ENCODE data around the gene CTSL.

Gene CTSL

DNA sequence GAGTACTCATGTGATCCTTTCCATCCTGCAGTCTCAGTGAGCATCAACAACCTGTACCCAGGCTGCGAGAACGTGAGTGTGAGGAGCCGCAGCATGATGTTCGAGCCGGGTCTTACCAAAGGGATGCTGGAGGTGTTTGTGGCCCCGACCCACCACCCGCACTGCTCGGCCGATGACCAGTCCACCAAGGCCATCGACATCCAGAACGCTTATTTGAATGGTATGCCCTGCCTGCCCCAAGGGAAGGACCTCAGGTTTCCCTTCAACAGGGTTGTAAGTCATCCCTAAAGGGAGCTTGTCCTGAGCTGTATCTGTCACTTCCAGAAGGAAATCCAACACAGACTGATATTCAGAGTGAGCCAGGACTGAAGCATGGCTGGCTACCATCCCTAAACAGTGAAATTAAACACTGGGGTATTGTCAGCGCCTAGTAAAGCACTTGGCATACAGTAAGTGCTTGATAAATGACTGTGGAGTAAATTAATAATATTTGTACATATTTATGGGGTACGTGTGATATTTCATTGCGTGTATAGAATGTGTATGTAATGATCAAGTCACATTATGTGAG lies 39.3 kb upstream of the CTSL start:
- Histone ChIP-seq H3K4me1 (ENCODE audit: insufficient read depth, low read length) (peaks cover 7% of the 10 kb centered on the region; the same call in 1 of the 2 replicates), H3K9ac (ENCODE audit: low read depth, low read length) (no peak overlapping the region), H3K36me3 (ENCODE audit: insufficient read depth, low read length) (peaks cover 5% of the 10 kb centered on the region; the same call in 1 of the 2 replicates), H3K9me3 (ENCODE audit: control insufficient read depth, insufficient read depth, low read length) (no peaks in the 10 kb centered on the region)

DNA sequence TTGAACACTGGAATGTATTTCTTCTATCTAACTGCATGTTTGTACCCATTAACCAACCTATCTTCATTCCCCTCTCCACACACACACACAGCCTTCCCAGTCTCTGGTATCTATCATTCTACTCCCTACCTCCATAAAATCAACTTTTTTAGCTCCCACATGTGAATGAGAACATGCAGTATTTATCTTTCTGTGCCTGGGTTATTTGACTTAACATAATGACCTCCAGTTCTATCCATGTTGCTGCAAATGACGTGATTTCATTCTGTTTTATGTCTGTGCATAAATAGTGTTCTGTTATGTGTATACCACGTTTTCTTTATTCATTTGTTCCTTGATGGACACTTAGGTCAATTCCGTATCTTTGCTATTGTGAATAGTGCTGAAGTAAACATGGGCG lies 38.7 kb upstream of the CTSL start:
- Histone ChIP-seq H3K9ac (ENCODE audit: low read depth, low read length) (no peak overlapping the region), H3K9me3 (ENCODE audit: control insufficient read depth, insufficient read depth, low read length) (no peaks in the 10 kb centered on the region), H3K4me1 (ENCODE audit: insufficient read depth, low read length) (peaks cover 7% of the 10 kb centered on the region; the same call in 1 of the 2 replicates), H3K36me3 (ENCODE audit: insufficient read depth, low read length) (no peaks in the 10 kb centered on the region)

DNA sequence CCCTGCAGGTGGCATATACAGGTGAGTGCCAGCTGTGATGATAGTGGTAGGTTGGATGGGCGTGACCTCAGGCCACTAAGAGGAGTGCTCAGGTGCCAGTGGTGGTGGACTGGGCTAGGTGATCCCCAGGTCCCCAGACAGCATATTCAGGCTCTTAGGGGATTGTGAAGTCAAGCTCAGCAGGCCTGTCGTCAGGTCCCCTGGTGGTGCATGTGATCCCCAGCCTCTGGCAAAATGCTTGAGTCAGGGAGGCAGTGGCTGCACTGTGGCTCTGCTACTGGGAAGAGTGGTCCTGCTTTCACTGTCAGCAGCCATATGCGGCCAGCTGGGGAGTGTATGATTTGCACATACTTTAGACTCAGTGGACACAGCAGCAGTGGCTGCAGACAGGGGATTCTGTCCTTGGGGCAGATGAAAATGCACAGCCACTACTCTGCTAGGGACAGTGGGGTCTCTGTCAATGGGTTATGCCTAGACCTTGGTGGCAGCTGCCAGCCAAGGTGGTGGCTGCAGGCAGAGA lies 31.6 kb upstream of the CTSL start:
- no peaks in the 10 kb centered on the region for H3K9me3 ChIP-seq (ENCODE audit: control insufficient read depth, insufficient read depth, low read length)

GRCh38 chr9:87695523-87695922 lies 30.4 kb upstream of the CTSL start:
- no peak overlapping the region for H3K9ac ChIP-seq (ENCODE audit: low read depth, low read length)
- H3K9me3 ChIP-seq (ENCODE audit: control insufficient read depth, insufficient read depth, low read length): no peaks in the 10 kb centered on the region
- H3K4me1 ChIP-seq (ENCODE audit: insufficient read depth, low read length): no peaks in the 10 kb centered on the region
- peaks cover 7% of the 10 kb centered on the region for H3K36me3 ChIP-seq (ENCODE audit: insufficient read depth, low read length)

More for the DNA sequence above, 31.6 kb upstream of the CTSL start:
- Histone ChIP-seq H3K9ac (ENCODE audit: low read depth, low read length) (no peak overlapping the region), H3K36me3 (ENCODE audit: insufficient read depth, low read length) (peaks cover 7% of the 10 kb centered on the region; the same call in 1 of the 2 replicates), H3K4me1 (ENCODE audit: insufficient read depth, low read length) (no peaks in the 10 kb centered on the region)

GRCh38 chr9:87696641-87697040 lies 29.3 kb upstream of the CTSL start:
- H3K36me3 ChIP-seq (ENCODE audit: insufficient read depth, low read length): peaks cover 7% of the 10 kb centered on the region
- H3K9ac ChIP-seq (ENCODE audit: low read depth, low read length): no peak overlapping the region
- H3K4me1 ChIP-seq (ENCODE audit: insufficient read depth, low read length): peaks cover under 1% of the 10 kb centered on the region
- no peaks in the 10 kb centered on the region for H3K9me3 ChIP-seq (ENCODE audit: control insufficient read depth, insufficient read depth, low read length)

- peaks cover 6% of the 10 kb centered on the region for H3K4me1 ChIP-seq (ENCODE audit: insufficient read depth, low read length)
- no peaks in the 10 kb centered on the region for H3K9me3 ChIP-seq (ENCODE audit: control insufficient read depth, insufficient read depth, low read length)
- peaks cover 7% of the 10 kb centered on the region for H3K36me3 ChIP-seq (ENCODE audit: insufficient read depth, low read length)
- no peak overlapping the region for H3K9ac ChIP-seq (ENCODE audit: low read depth, low read length)
Measured at GRCh38 chr9:87698069-87698809, 27.7 kb upstream of the CTSL start.

GRCh38 chr9:87699835-87700234 lies 26.1 kb upstream of the CTSL start:
- Histone ChIP-seq H3K9me3 (ENCODE audit: control insufficient read depth, insufficient read depth, low read length) (no peaks in the 10 kb centered on the region), H3K9ac (ENCODE audit: low read depth, low read length) (no peak overlapping the region), H3K36me3 (ENCODE audit: insufficient read depth, low read length) (peaks cover 7% of the 10 kb centered on the region), H3K4me1 (ENCODE audit: insufficient read depth, low read length) (peaks cover 6% of the 10 kb centered on the region)

DNA sequence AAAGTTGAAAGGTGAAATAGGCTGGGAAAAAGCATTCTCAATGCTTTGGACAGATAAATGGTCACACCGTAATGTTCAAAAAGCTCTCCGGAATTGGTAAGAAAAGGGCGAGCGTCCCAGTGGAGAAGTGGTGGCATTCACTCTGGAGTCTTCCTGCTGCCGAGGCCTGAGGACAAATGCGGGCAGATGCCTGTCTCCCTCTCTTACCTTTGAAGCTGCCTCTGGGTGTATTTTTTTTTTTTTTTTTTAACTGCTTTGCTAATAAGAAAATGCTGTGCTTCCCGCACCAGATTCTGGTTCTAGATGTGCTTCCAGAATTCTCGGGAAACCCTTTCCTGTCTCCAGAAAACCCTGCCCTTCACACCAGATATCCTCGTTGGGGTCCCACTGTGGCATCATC lies 24.4 kb upstream of the CTSL start:
- no peak overlapping the region for H3K9ac ChIP-seq (ENCODE audit: low read depth, low read length)

DNA sequence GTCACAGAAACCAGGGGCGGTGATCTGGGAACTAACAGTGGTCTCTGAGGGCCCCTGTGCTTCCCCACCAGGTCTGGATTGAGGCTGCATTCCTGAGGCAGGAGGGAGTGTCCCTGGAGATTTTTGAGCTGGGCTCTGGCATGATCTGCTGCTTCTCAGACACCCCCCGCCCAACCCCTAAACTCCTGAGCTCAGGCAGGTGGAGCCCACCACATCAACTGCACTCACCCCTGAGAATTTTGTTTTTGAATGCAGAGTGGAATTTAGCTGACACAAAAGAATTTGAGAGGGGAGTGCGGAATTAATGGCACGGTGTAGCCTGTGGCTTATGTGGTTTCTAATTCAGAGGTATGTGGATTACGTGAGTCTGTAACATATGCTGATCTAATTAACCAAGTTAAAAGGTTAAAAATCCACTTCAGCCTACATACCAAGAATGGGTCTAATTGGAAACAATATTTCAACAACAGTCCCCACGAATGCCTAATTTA lies 23.9 kb upstream of the CTSL start:
- Histone ChIP-seq H3K36me3 (ENCODE audit: insufficient read depth, low read length) (peaks cover 18% of the 10 kb centered on the region), H3K9ac (ENCODE audit: low read depth, low read length) (no peak overlapping the region)

More for the DNA sequence above, 24.4 kb upstream of the CTSL start:
- peaks cover 6% of the 10 kb centered on the region for H3K4me1 ChIP-seq (ENCODE audit: insufficient read depth, low read length)
- H3K9me3 ChIP-seq (ENCODE audit: control insufficient read depth, insufficient read depth, low read length): no peaks in the 10 kb centered on the region
- peaks cover 14% of the 10 kb centered on the region for H3K36me3 ChIP-seq (ENCODE audit: insufficient read depth, low read length)

DNA sequence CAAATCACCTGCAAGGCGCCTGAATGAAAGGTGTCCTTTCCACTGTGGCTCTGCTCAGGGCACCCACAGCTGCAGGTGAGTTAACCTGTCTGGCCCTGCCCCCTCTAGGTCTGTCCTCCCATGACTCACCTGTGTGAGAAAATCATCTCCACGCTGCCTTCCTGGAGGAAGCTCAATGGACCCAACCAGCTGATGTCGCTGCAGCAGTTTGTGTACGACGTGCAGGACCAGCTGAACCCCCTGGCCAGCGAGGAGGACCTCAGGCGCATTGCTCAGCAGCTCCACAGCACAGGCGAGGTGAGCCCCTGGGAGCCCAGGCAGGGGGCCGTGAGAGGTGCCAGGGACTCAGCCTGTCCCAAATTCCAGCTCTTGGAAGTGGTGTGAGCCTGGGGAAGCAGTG lies 23.0 kb upstream of the CTSL start:
- Histone ChIP-seq H3K9ac (ENCODE audit: low read depth, low read length) (no peak overlapping the region), H3K4me1 (ENCODE audit: insufficient read depth, low read length) (peaks cover 6% of the 10 kb centered on the region), H3K9me3 (ENCODE audit: control insufficient read depth, insufficient read depth, low read length) (no peaks in the 10 kb centered on the region), H3K36me3 (ENCODE audit: insufficient read depth, low read length) (peaks cover 12% of the 10 kb centered on the region; the same call in 1 of the 2 replicates)

More for the DNA sequence above, 23.9 kb upstream of the CTSL start:
- H3K9me3 ChIP-seq (ENCODE audit: control insufficient read depth, insufficient read depth, low read length): no peaks in the 10 kb centered on the region
- H3K4me1 ChIP-seq (ENCODE audit: insufficient read depth, low read length): peaks cover 6% of the 10 kb centered on the region

GRCh38 chr9:87703636-87704276 lies 22.2 kb upstream of the CTSL start:
- Histone ChIP-seq H3K9me3 (ENCODE audit: control insufficient read depth, insufficient read depth, low read length) (no peaks in the 10 kb centered on the region), H3K36me3 (ENCODE audit: insufficient read depth, low read length) (peaks cover 12% of the 10 kb centered on the region; the same call in 1 of the 2 replicates), H3K4me1 (ENCODE audit: insufficient read depth, low read length) (peaks cover 6% of the 10 kb centered on the region), H3K9ac (ENCODE audit: low read depth, low read length) (no peak overlapping the region)

DNA sequence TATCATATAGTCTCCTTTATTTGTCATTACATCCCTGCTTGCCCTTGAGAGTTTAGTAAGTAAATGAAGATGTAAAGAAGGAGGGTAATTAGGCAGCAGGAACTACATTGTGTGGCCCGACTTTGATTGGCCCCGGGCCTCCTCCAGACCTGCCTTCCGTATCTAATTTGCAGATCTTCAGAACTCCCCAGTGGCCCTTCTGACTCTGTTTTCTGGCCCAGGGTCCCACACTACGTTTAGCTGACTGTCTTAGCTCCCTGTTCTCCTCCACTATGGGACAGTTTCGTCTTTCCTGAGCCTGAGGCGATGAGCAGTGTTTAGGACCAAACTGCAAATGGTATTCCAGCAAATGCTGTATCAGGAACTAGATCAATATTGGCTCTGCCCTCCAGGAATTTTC lies 21.6 kb upstream of the CTSL start:
- Histone ChIP-seq H3K9ac (ENCODE audit: low read depth, low read length) (no peak overlapping the region), H3K4me1 (ENCODE audit: insufficient read depth, low read length) (peaks cover 6% of the 10 kb centered on the region), H3K36me3 (ENCODE audit: insufficient read depth, low read length) (peaks cover 12% of the 10 kb centered on the region; the same call in 1 of the 2 replicates), H3K9me3 (ENCODE audit: control insufficient read depth, insufficient read depth, low read length) (no peaks in the 10 kb centered on the region)

- Histone ChIP-seq H3K36me3 (ENCODE audit: insufficient read depth, low read length) (peaks cover 12% of the 10 kb centered on the region; the same call in 1 of the 2 replicates), H3K9ac (ENCODE audit: low read depth, low read length) (no peak overlapping the region), H3K4me1 (ENCODE audit: insufficient read depth, low read length) (peaks cover 6% of the 10 kb centered on the region), H3K9me3 (ENCODE audit: control insufficient read depth, insufficient read depth, low read length) (no peaks in the 10 kb centered on the region)
Measured at GRCh38 chr9:87706066-87706739, 19.7 kb upstream of the CTSL start.

Measured in ES-I3 (cell line).